SK-N-MC (cell line): ENCODE data around the gene DMWD.
"Not testable (repeated sequence)": the region's sequence is repeated elsewhere in the genome, so short reads cannot be mapped to it uniquely, and the experiment has no call there.

ENCODE experiments used
- DNase-seq: peaks from one replicate; pipeline ENCODE4 v3.0.0-alpha.2; 2011; ENCODE audit warnings: low read depth, low spot score
- H3K27ac ChIP-seq: fragments of 200-600 bp; sonication (generic); 2 replicates; pipeline ENCODE4 v1.5.1; 2016; ENCODE audit warnings: mixed run types
- H3K36me3 ChIP-seq: fragments of 200-600 bp; sonication (generic); 2 replicates; pipeline ENCODE4 v1.6.1; 2017; ENCODE audit warnings: antibody characterized with exemption, low read length, mixed read lengths; ENCODE audit not compliant: insufficient read depth
- H3K4me3 ChIP-seq: fragments of 200-600 bp; sonication (generic); 2 replicates; pipeline ENCODE4 v1.5.1; 2016
- H3K9ac ChIP-seq: fragments of 200-600 bp; sonication (generic); 2 replicates; pipeline ENCODE4 v1.8.0; 2017; ENCODE audit warnings: mixed run types, mixed read lengths; ENCODE audit not compliant: insufficient read length
- H3K9me3 ChIP-seq: fragments of 200-600 bp; sonication (generic); 2 replicates; pipeline ENCODE4 v1.6.1; 2017; ENCODE audit warnings: low read depth, mild to moderate bottlenecking, antibody characterized with exemption, low read length, moderate library complexity, mixed read lengths
- EZH2 ChIP-seq: fragments of 200-600 bp; sonication (generic); IDR thresholded peaks from one replicate; pipeline ENCODE4 v1.6.1; 2017; ENCODE audit warnings: antibody characterized with exemption
- FOXP2 ChIP-seq: optimal IDR thresholded peaks from 2 replicates; pipeline ENCODE3; 2011; ENCODE audit warnings: mild to moderate bottlenecking, moderate library complexity; ENCODE audit not compliant: insufficient read depth; ENCODE audit errors: extremely low read length, control extremely low read depth
- POLR2AphosphoS5 ChIP-seq: IDR thresholded peaks from 2 replicates; pipeline ENCODE4 v1.6.1; 2012; ENCODE audit warnings: mild to moderate bottlenecking, low read depth, low read length, borderline replicate concordance

The DMWD gene

GRCh38 chr19:45812297-45812696, 19.7 kb upstream of the DMWD start:
- TF ChIP-seq POLR2AphosphoS5 = no peak
- no peak for TF ChIP-seq EZH2
- TF ChIP-seq FOXP2 = no peak
- Histone ChIP-seq H3K9ac (no peak overlapping the region), H3K9me3 (no peaks in the 10 kb centered on the region), H3K27ac (no peak overlapping the region), H3K36me3 (no peaks in the 10 kb centered on the region), H3K4me3 (no peak overlapping the region)
- DNase-seq = no peak

DNA sequence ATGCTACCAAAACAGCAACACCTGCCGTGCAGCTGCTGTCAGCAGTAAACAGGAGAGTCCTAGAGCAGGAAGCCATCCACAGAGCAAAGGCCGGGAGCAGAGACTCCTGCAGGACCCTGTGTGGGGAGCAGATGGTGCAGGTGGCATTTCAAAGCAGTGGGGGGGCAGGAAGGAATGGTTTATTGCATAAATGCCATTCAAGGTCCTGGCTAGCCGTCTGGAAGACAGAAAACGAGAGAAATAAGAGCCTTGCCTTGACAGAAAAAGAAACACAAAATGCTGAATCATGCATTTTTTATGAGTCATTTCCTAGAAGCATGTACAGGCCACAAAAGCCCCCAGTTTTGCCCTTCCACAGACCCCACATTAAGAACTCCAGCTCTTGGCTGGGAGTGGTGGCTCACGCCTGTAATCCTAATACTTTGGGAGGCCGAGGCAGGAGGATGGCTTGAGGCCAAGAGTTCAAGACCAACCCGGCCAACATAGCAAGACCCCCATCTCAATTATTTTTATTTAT, 17.1 kb upstream of the DMWD start:
- H3K36me3 ChIP-seq = no peaks in the 10 kb centered on the region
- H3K27ac ChIP-seq = peak overlapping the region; percentile 74; the same call in 1 of the 2 replicates
- DNase-seq = no peak
- H3K9me3 ChIP-seq = no peaks in the 10 kb centered on the region
- TF ChIP-seq FOXP2 (no peak), POLR2AphosphoS5 (no peak), EZH2 (no peak)
- H3K9ac ChIP-seq = no peak overlapping the region
- no peak overlapping the region for H3K4me3 ChIP-seq

GRCh38 chr19:45805719-45806118, 13.1 kb upstream of the DMWD start:
- no peak for DNase-seq
- Histone ChIP-seq H3K36me3 (no peaks in the 10 kb centered on the region), H3K4me3 (no peak overlapping the region), H3K27ac (no peak overlapping the region), H3K9ac (no peak overlapping the region), H3K9me3 (no peaks in the 10 kb centered on the region)
- TF ChIP-seq POLR2AphosphoS5 (no peak), FOXP2 (no peak), EZH2 (no peak)

- no peak overlapping the region for H3K9ac ChIP-seq
- no peak overlapping the region for H3K27ac ChIP-seq
- no peak overlapping the region for H3K4me3 ChIP-seq
- DNase-seq = no peak
- no peaks in the 10 kb centered on the region for H3K36me3 ChIP-seq
- no peaks in the 10 kb centered on the region for H3K9me3 ChIP-seq
- TF ChIP-seq EZH2 (no peak), FOXP2 (no peak), POLR2AphosphoS5 (no peak)
Observed at GRCh38 chr19:45804959-45805230, 12.2 kb upstream of the DMWD start.

DNA sequence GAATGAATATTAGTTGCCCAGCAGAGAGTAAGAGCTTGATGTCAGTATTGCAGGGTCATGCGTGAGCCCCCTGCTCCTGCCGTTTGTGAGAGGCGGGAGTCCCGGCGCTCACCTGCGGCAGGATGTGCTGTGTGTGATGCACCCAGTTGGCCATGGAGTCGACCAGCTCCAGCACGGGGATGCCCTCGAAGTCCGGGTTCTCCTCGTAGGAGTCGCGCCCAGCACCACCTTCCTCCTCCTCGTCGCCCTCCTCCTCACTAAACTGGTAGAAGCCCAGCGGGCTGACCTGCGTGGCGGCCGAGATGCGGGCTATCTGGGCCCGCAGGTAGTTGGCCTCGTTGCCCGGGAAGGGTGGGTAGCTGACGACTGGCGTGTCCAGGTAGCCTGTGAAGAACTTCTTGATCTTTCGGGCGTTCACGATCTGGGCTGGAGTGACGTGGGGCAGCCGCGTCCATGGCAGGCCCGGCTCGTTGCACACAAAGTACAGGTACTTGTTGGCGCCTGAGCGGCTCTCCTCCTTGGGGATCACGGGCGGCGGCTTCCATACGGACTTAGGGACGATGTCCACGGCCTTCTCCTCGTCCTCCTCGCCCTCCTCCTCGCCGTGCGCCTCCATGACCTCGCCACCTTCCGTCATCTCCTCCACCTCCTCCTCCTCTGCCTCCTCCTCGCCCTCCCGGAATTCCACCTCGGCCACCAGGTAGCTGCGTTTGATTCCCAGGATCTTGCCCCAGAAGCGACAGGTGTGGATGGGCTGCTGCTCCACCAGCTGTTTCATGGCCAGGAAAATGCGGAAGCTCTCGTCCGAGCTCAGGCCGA, 11.7 kb upstream of the DMWD start:
- Histone ChIP-seq H3K9me3 (no peaks in the 10 kb centered on the region), H3K4me3 (no peak overlapping the region), H3K9ac (no peak overlapping the region), H3K36me3 (no peaks in the 10 kb centered on the region), H3K27ac (no peak overlapping the region)
- TF ChIP-seq EZH2 (no peak), FOXP2 (no peak), POLR2AphosphoS5 (no peak)
- DNase-seq = no peak

DNA sequence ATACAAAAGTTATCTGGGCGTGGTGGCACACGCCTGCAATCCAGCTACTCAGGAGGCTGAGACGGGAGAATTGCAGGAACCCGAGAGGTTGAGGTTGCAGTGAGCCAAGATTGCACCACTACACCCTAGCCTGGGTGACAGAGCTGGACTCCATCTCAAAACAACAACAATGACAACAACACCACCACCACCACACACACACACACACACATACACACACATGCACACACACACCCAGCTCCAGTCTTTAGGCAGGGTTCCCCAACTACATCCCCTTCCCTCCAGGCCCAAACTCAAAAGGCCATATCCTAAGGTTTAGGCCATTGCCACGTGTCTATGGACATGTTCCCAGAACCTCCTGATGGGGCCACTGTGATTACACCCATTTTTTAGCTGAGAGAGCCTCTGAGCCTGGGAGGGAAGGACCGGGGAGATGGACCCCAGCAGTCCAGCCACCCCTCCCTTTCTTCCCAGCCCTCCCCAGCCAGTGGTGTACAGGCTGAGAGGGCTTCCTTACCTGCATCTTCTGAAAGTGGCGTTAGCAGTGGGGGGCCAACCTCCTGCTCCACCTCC, 9.0 kb upstream of the DMWD start:
- H3K9me3 ChIP-seq = no peaks in the 10 kb centered on the region
- no peak overlapping the region for H3K9ac ChIP-seq
- no peak overlapping the region for H3K4me3 ChIP-seq
- TF ChIP-seq EZH2 (no peak), POLR2AphosphoS5 (no peak), FOXP2 (no peak)
- DNase-seq = no peak
- H3K36me3 ChIP-seq = no peaks in the 10 kb centered on the region
- no peak overlapping the region for H3K27ac ChIP-seq

DNA sequence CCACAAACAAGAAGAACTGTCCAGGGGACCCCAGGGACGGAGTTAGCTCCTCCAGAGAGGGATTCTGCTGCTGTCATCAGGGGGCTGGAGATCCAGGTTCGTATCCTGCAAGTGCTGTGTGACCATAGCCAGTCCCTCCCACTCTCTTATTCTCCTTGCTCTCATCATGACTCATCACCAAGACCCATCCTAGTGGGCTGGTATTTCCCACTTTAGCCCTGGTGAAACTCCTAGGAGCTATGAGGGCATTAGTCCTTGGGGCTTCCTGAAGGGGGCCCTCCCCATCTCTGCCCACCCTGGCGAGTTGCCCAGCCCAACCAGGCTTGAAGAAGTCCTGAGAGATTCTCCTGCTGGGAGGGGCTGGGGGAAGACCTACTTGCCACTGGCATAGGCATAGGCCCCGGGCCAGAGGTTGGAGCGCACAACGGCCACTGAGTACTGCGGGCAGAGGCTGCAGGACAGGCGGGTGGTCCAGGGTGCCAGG, 7.5 kb upstream of the DMWD start:
- no peak for DNase-seq
- Histone ChIP-seq H3K4me3 (no peak overlapping the region), H3K9me3 (no peaks in the 10 kb centered on the region), H3K36me3 (no peaks in the 10 kb centered on the region), H3K9ac (no peak overlapping the region), H3K27ac (no peak overlapping the region)
- no peak for TF ChIP-seq POLR2AphosphoS5
- no peak for TF ChIP-seq EZH2
- no peak for TF ChIP-seq FOXP2

- not testable (repeated sequence) for H3K27ac ChIP-seq, DNase-seq, H3K9me3 ChIP-seq, H3K36me3 ChIP-seq, H3K9ac ChIP-seq, H3K4me3 ChIP-seq
Observed at GRCh38 chr19:45799541-45799940, 6.9 kb upstream of the DMWD start.
